Measurements from ENCODE around the gene TBX2. TPM values are rescaled to one million over a fixed set of nuclear protein-coding genes. Genes with fewer than 3 reads are reported as not detected.

The TBX2 gene
- total RNA-seq, 1 donor from 2014 or later, result 1.1 TPM

- no peak overlapping the region for H3K27ac Mint-ChIP-seq
- no peak overlapping the region for H3K4me3 Mint-ChIP-seq (ENCODE audit: low read depth)
- H3K4me1 Mint-ChIP-seq (ENCODE audit: low read depth), result peaks cover 26% of the 10 kb centered on the region
- H3K9me3 Mint-ChIP-seq (ENCODE audit: low read depth), result no peaks in the 10 kb centered on the region
- no peak for DNase-seq (ENCODE audit: low spot score, unreplicated experiment)
- H3K27me3 Mint-ChIP-seq, result peaks cover 17% of the 10 kb centered on the region
- TF ChIP-seq CTCF (IDR thresholded peaks at IDR 0.05; ENCODE audit: unreplicated experiment), result no peak
- peaks cover 1% of the 10 kb centered on the region for H3K36me3 Mint-ChIP-seq (ENCODE audit: insufficient read depth)
These were observed 19.3 kb upstream of the TBX2 start for GRCh38 chr17:61380217-61380835.

- no peak overlapping the region for H3K27ac Mint-ChIP-seq
- no peak for TF ChIP-seq CTCF (IDR thresholded peaks at IDR 0.05; ENCODE audit: unreplicated experiment)
These were observed 18.7 kb upstream of the TBX2 start for GRCh38 chr17:61380836-61381525.

GRCh38 chr17:61381537-61381936 lies 18.1 kb upstream of the TBX2 start:
- Mint-ChIP-seq H3K27ac (no peak overlapping the region), H3K9me3 (ENCODE audit: low read depth) (no peaks in the 10 kb centered on the region), H3K4me1 (ENCODE audit: low read depth) (peaks cover 26% of the 10 kb centered on the region), H3K27me3 (peaks cover 16% of the 10 kb centered on the region), H3K36me3 (ENCODE audit: insufficient read depth) (peaks cover 1% of the 10 kb centered on the region), H3K4me3 (ENCODE audit: low read depth) (no peak overlapping the region)
- DNase-seq (ENCODE audit: low spot score, unreplicated experiment), result no peak
- no peak for TF ChIP-seq CTCF (IDR thresholded peaks at IDR 0.05; ENCODE audit: unreplicated experiment)

More at GRCh38 chr17:61380836-61381525, 18.7 kb upstream of the TBX2 start:
- H3K9me3 Mint-ChIP-seq (ENCODE audit: low read depth), result no peaks in the 10 kb centered on the region
- DNase-seq (ENCODE audit: low spot score, unreplicated experiment), result no peak
- peaks cover 26% of the 10 kb centered on the region for H3K4me1 Mint-ChIP-seq (ENCODE audit: low read depth)
- peaks cover 19% of the 10 kb centered on the region for H3K27me3 Mint-ChIP-seq
- peaks cover 1% of the 10 kb centered on the region for H3K36me3 Mint-ChIP-seq (ENCODE audit: insufficient read depth)
- H3K4me3 Mint-ChIP-seq (ENCODE audit: low read depth), result no peak overlapping the region

GRCh38 chr17:61382796-61383688 lies 16.6 kb upstream of the TBX2 start:
- DNase-seq (ENCODE audit: low spot score, unreplicated experiment), result no peak
- TF ChIP-seq CTCF (IDR thresholded peaks at IDR 0.05; ENCODE audit: unreplicated experiment), result no peak
- Mint-ChIP-seq H3K27me3 (peaks cover 12% of the 10 kb centered on the region), H3K9me3 (ENCODE audit: low read depth) (no peaks in the 10 kb centered on the region), H3K4me1 (ENCODE audit: low read depth) (peaks cover 22% of the 10 kb centered on the region), H3K4me3 (ENCODE audit: low read depth) (no peak overlapping the region), H3K27ac (no peak overlapping the region), H3K36me3 (ENCODE audit: insufficient read depth) (peaks cover 1% of the 10 kb centered on the region)

GRCh38 chr17:61383689-61384201 lies 15.9 kb upstream of the TBX2 start:
- Mint-ChIP-seq H3K27me3 (peaks cover 16% of the 10 kb centered on the region), H3K4me3 (ENCODE audit: low read depth) (no peak overlapping the region), H3K4me1 (ENCODE audit: low read depth) (peaks cover 15% of the 10 kb centered on the region), H3K9me3 (ENCODE audit: low read depth) (no peaks in the 10 kb centered on the region), H3K36me3 (ENCODE audit: insufficient read depth) (peaks cover 1% of the 10 kb centered on the region), H3K27ac (no peak overlapping the region)
- no peak for DNase-seq (ENCODE audit: low spot score, unreplicated experiment)
- TF ChIP-seq CTCF (IDR thresholded peaks at IDR 0.05; ENCODE audit: unreplicated experiment), result no peak

All from progenitor cell of endocrine pancreas (in vitro differentiated cells).